WTC11 (cell line): ENCODE measurements around the gene GALNT15. TPM values are rescaled to one million over a fixed set of nuclear protein-coding genes. Genes with fewer than 3 reads are reported as not detected.

ENCODE experiments used
- ATAC-seq: fragments of 200-7000 bp; cut with Tn5 transposase; 2 replicates; pipeline ENCODE4 v1.10.0; 2021; ENCODE audit warnings: mild to moderate bottlenecking, moderate library complexity
- CTCF ChIA-PET: fragments of 300-600 bp; sonication (Branson Sonifier 250); formaldehyde crosslinking; loops from one replicate; lab custom pipeline; 2021; ENCODE audit warnings: antibody characterized with exemption; lab: Charles Lee
- POLR2A ChIA-PET: fragments of 350-600 bp; sonication (Branson Sonifier 250); formaldehyde crosslinking; loops from one replicate; lab custom pipeline; 2021; ENCODE audit warnings: antibody characterized with exemption; lab: Charles Lee
- DNase-seq: peaks from one replicate; pipeline ENCODE4 v3.0.0; 2021; ENCODE audit warnings: low spot score
- H3K27ac Mint-ChIP-seq: 2 replicates; pipeline ENCODE4 v1.8.0; 2021; ENCODE audit warnings: mixed read lengths
- H3K27me3 Mint-ChIP-seq: 2 replicates; pipeline ENCODE4 v1.8.0; 2021; ENCODE audit warnings: low read depth, mild to moderate bottlenecking, moderate library complexity, mixed read lengths
- H3K36me3 Mint-ChIP-seq: 2 replicates; pipeline ENCODE4 v1.8.0; 2021; ENCODE audit warnings: mixed read lengths
- H3K4me1 Mint-ChIP-seq: 2 replicates; pipeline ENCODE4 v1.8.0; 2022; ENCODE audit warnings: mixed read lengths
- H3K4me3 Mint-ChIP-seq: 2 replicates; pipeline ENCODE4 v1.8.0; 2021; ENCODE audit warnings: mild to moderate bottlenecking, moderate library complexity, mixed read lengths
- H3K9me3 Mint-ChIP-seq: 2 replicates; pipeline ENCODE4 v1.8.0; 2021; ENCODE audit warnings: mixed read lengths
- ELF4 ChIP-seq: sonication (generic); formaldehyde crosslinking; IDR thresholded peaks from 2 replicates; pipeline ENCODE4 v1.8.1; 2022; ENCODE audit warnings: low read depth, mild to moderate bottlenecking, moderate library complexity, missing genetic modification reagents
- ETV6 ChIP-seq: sonication (generic); formaldehyde crosslinking; IDR thresholded peaks from 2 replicates; pipeline ENCODE4 v1.8.1; 2022; ENCODE audit warnings: mild to moderate bottlenecking, missing genetic modification reagents
- FOXP1 ChIP-seq: sonication (generic); formaldehyde crosslinking; IDR thresholded peaks from 2 replicates; pipeline ENCODE4 v1.8.0; 2022; ENCODE audit warnings: missing genetic modification reagents, mild to moderate bottlenecking, moderate library complexity, borderline replicate concordance
- GRHL2 ChIP-seq: fragments of 250-450 bp; sonication (Bioruptor Pico); IDR thresholded peaks from 2 replicates; pipeline ENCODE4 v1.8.0; 2022; ENCODE audit warnings: mild to moderate bottlenecking, moderate library complexity; ENCODE audit not compliant: insufficient replicate concordance, severe bottlenecking
- NFATC4 ChIP-seq: fragments of 250-450 bp; sonication (Bioruptor Pico); IDR thresholded peaks from 2 replicates; pipeline ENCODE4 v1.9.0; 2021; ENCODE audit warnings: mild to moderate bottlenecking
- NFYB ChIP-seq: sonication (generic); formaldehyde crosslinking; conservative IDR thresholded peaks from 2 replicates; pipeline ENCODE4 v1.8.0; 2022; ENCODE audit warnings: low read depth, missing genetic modification reagents
- NR1H2 ChIP-seq: sonication (generic); formaldehyde crosslinking; IDR thresholded peaks from 2 replicates; pipeline ENCODE4 v1.9.0; 2021; ENCODE audit warnings: mild to moderate bottlenecking, moderate library complexity, missing genetic modification reagents
- NR2C2 ChIP-seq: sonication (generic); formaldehyde crosslinking; IDR thresholded peaks from 2 replicates; pipeline ENCODE4 v1.8.0; 2022; ENCODE audit warnings: mild to moderate bottlenecking, missing genetic modification reagents
- TP53 ChIP-seq: sonication (generic); formaldehyde crosslinking; IDR thresholded peaks from 2 replicates; pipeline ENCODE4 v1.8.1; 2023; ENCODE audit warnings: mild to moderate bottlenecking, missing genetic modification reagents
- ZNF121 ChIP-seq: sonication (generic); formaldehyde crosslinking; IDR thresholded peaks from 2 replicates; pipeline ENCODE4 v1.8.0; 2023; ENCODE audit warnings: missing genetic modification reagents
- total RNA-seq: library from RNA; stranded (reverse); gene quantifications from 3 replicates; pipeline ENCODE4 v1.2.3, GENCODE V29; 2021
- TF ChIP-seq, protein P1 (sequence below): sonication (generic); formaldehyde crosslinking; IDR thresholded peaks from 2 replicates; pipeline ENCODE4 v1.8.0; 2022; ENCODE audit warnings: missing genetic modification reagents
- TF ChIP-seq, protein P2 (sequence below): fragments of 250-450 bp; sonication (Bioruptor Pico); IDR thresholded peaks from 2 replicates; pipeline ENCODE4 v1.8.0; 2021; ENCODE audit warnings: mild to moderate bottlenecking
- TF ChIP-seq, protein P3 (sequence below): sonication (generic); formaldehyde crosslinking; conservative IDR thresholded peaks from 2 replicates; pipeline ENCODE4 v1.8.1; 2022; ENCODE audit warnings: mild to moderate bottlenecking, missing genetic modification reagents
- TF ChIP-seq, protein P4 (sequence below): sonication (generic); formaldehyde crosslinking; conservative IDR thresholded peaks from 2 replicates; pipeline ENCODE4 v1.8.1; 2023; ENCODE audit warnings: mild to moderate bottlenecking, low read depth, missing genetic modification reagents, moderate library complexity
- TF ChIP-seq, protein P5 (sequence below): fragments of 250-450 bp; sonication (Bioruptor Pico); IDR thresholded peaks from 2 replicates; pipeline ENCODE4 v1.9.0; 2021; ENCODE audit warnings: mild to moderate bottlenecking, borderline replicate concordance
- TF ChIP-seq, protein P6 (sequence below): sonication (generic); formaldehyde crosslinking; IDR thresholded peaks from 2 replicates; pipeline ENCODE4 v1.8.0; 2022; ENCODE audit warnings: mild to moderate bottlenecking, missing genetic modification reagents
- TF ChIP-seq, protein P7 (sequence below): sonication (generic); formaldehyde crosslinking; IDR thresholded peaks from 2 replicates; pipeline ENCODE4 v1.8.0; 2022; ENCODE audit warnings: mild to moderate bottlenecking, missing genetic modification reagents
- TF ChIP-seq, protein P8 (sequence below): sonication (generic); formaldehyde crosslinking; IDR thresholded peaks from 2 replicates; pipeline ENCODE4 v1.8.1; 2023; ENCODE audit warnings: mild to moderate bottlenecking, missing genetic modification reagents

Gene GALNT15
- total RNA-seq, 1 experiment from 2014 or later, result 0.15 TPM

DNA sequence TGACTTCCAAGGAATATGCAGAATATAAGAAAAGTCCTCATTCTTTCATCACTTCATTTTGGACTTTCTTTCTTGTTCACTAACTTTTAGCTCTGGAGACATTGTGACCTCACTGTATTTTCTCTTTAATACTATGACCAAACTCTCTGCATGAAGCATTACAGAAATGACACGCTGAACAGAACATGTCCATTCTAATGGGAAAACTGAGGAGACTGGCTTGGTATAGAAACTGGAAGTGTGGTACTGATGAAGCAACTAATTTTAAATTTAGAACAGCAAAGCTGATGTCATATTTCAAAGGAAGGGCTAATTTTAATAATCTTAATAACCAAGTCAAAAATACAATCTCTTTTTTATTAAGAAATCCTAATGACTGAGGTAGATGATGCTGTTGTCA lies 85.6 kb downstream of the GALNT15 start (continued):
- TF ChIP-seq, protein P1, sequence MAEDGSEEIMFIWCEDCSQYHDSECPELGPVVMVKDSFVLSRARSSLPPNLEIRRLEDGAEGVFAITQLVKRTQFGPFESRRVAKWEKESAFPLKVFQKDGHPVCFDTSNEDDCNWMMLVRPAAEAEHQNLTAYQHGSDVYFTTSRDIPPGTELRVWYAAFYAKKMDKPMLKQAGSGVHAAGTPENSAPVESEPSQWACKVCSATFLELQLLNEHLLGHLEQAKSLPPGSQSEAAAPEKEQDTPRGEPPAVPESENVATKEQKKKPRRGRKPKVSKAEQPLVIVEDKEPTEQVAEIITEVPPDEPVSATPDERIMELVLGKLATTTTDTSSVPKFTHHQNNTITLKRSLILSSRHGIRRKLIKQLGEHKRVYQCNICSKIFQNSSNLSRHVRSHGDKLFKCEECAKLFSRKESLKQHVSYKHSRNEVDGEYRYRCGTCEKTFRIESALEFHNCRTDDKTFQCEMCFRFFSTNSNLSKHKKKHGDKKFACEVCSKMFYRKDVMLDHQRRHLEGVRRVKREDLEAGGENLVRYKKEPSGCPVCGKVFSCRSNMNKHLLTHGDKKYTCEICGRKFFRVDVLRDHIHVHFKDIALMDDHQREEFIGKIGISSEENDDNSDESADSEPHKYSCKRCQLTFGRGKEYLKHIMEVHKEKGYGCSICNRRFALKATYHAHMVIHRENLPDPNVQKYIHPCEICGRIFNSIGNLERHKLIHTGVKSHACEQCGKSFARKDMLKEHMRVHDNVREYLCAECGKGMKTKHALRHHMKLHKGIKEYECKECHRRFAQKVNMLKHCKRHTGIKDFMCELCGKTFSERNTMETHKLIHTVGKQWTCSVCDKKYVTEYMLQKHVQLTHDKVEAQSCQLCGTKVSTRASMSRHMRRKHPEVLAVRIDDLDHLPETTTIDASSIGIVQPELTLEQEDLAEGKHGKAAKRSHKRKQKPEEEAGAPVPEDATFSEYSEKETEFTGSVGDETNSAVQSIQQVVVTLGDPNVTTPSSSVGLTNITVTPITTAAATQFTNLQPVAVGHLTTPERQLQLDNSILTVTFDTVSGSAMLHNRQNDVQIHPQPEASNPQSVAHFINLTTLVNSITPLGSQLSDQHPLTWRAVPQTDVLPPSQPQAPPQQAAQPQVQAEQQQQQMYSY, result no peak
- TF ChIP-seq, protein P2, sequence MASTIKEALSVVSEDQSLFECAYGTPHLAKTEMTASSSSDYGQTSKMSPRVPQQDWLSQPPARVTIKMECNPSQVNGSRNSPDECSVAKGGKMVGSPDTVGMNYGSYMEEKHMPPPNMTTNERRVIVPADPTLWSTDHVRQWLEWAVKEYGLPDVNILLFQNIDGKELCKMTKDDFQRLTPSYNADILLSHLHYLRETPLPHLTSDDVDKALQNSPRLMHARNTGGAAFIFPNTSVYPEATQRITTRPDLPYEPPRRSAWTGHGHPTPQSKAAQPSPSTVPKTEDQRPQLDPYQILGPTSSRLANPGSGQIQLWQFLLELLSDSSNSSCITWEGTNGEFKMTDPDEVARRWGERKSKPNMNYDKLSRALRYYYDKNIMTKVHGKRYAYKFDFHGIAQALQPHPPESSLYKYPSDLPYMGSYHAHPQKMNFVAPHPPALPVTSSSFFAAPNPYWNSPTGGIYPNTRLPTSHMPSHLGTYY (CRISPR knock-in tag), result no peak
- no peak for TF ChIP-seq FOXP1 (CRISPR knock-in tag)
- no peak for TF ChIP-seq ZNF121 (CRISPR knock-in tag)
- no peak for TF ChIP-seq GRHL2 (CRISPR knock-in tag)
- TF ChIP-seq, protein P3, sequence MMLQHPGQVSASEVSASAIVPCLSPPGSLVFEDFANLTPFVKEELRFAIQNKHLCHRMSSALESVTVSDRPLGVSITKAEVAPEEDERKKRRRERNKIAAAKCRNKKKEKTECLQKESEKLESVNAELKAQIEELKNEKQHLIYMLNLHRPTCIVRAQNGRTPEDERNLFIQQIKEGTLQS, result no peak
- no peak for TF ChIP-seq NR2C2
- TF ChIP-seq ELF4 (CRISPR knock-in tag), result no peak
- TF ChIP-seq TP53, result no peak
- TF ChIP-seq, protein P4, sequence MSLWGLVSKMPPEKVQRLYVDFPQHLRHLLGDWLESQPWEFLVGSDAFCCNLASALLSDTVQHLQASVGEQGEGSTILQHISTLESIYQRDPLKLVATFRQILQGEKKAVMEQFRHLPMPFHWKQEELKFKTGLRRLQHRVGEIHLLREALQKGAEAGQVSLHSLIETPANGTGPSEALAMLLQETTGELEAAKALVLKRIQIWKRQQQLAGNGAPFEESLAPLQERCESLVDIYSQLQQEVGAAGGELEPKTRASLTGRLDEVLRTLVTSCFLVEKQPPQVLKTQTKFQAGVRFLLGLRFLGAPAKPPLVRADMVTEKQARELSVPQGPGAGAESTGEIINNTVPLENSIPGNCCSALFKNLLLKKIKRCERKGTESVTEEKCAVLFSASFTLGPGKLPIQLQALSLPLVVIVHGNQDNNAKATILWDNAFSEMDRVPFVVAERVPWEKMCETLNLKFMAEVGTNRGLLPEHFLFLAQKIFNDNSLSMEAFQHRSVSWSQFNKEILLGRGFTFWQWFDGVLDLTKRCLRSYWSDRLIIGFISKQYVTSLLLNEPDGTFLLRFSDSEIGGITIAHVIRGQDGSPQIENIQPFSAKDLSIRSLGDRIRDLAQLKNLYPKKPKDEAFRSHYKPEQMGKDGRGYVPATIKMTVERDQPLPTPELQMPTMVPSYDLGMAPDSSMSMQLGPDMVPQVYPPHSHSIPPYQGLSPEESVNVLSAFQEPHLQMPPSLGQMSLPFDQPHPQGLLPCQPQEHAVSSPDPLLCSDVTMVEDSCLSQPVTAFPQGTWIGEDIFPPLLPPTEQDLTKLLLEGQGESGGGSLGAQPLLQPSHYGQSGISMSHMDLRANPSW, result no peak
- no peak for TF ChIP-seq NFATC4 (CRISPR knock-in tag)
- TF ChIP-seq, protein P5, sequence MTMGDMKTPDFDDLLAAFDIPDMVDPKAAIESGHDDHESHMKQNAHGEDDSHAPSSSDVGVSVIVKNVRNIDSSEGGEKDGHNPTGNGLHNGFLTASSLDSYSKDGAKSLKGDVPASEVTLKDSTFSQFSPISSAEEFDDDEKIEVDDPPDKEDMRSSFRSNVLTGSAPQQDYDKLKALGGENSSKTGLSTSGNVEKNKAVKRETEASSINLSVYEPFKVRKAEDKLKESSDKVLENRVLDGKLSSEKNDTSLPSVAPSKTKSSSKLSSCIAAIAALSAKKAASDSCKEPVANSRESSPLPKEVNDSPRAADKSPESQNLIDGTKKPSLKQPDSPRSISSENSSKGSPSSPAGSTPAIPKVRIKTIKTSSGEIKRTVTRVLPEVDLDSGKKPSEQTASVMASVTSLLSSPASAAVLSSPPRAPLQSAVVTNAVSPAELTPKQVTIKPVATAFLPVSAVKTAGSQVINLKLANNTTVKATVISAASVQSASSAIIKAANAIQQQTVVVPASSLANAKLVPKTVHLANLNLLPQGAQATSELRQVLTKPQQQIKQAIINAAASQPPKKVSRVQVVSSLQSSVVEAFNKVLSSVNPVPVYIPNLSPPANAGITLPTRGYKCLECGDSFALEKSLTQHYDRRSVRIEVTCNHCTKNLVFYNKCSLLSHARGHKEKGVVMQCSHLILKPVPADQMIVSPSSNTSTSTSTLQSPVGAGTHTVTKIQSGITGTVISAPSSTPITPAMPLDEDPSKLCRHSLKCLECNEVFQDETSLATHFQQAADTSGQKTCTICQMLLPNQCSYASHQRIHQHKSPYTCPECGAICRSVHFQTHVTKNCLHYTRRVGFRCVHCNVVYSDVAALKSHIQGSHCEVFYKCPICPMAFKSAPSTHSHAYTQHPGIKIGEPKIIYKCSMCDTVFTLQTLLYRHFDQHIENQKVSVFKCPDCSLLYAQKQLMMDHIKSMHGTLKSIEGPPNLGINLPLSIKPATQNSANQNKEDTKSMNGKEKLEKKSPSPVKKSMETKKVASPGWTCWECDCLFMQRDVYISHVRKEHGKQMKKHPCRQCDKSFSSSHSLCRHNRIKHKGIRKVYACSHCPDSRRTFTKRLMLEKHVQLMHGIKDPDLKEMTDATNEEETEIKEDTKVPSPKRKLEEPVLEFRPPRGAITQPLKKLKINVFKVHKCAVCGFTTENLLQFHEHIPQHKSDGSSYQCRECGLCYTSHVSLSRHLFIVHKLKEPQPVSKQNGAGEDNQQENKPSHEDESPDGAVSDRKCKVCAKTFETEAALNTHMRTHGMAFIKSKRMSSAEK (CRISPR knock-in tag), result no peak
- no peak for TF ChIP-seq NR1H2 (CRISPR knock-in tag)
- TF ChIP-seq ETV6 (CRISPR knock-in tag), result no peak

DNA sequence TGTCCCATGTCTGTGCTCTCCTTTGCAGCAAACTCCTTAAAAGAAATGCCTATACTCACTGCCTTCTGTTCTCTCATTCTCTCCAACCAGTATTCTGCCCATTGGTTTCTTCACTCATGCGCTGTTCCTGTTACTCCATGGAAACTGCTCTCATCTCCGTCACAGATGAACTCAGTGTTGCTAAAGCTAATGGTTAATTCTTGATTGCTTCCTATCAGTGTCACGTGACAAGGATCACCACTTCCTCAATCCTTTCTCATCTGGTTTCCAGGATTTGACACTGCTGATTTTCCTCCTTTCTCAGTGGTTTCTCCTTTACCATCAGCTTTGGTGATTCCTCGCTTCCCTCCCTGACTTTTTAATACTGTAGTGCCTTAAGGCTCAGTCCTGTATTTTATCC lies 87.7 kb downstream of the GALNT15 start:
- ATAC-seq (no peak), DNase-seq (no peak)
- Mint-ChIP-seq H3K27ac (no peak overlapping the region), H3K4me3 (no peak overlapping the region), H3K4me1 (peaks cover 19% of the 10 kb centered on the region), H3K36me3 (peaks cover 6% of the 10 kb centered on the region), H3K9me3 (no peaks in the 10 kb centered on the region), H3K27me3 (no peaks in the 10 kb centered on the region; the same call in 1 of the 2 replicates)
- CTCF ChIA-PET, result no interaction called here
- POLR2A ChIA-PET, result no interaction called here
- TF ChIP-seq, protein P6, sequence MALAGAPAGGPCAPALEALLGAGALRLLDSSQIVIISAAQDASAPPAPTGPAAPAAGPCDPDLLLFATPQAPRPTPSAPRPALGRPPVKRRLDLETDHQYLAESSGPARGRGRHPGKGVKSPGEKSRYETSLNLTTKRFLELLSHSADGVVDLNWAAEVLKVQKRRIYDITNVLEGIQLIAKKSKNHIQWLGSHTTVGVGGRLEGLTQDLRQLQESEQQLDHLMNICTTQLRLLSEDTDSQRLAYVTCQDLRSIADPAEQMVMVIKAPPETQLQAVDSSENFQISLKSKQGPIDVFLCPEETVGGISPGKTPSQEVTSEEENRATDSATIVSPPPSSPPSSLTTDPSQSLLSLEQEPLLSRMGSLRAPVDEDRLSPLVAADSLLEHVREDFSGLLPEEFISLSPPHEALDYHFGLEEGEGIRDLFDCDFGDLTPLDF (CRISPR knock-in tag), result no peak
- TF ChIP-seq, protein P7, sequence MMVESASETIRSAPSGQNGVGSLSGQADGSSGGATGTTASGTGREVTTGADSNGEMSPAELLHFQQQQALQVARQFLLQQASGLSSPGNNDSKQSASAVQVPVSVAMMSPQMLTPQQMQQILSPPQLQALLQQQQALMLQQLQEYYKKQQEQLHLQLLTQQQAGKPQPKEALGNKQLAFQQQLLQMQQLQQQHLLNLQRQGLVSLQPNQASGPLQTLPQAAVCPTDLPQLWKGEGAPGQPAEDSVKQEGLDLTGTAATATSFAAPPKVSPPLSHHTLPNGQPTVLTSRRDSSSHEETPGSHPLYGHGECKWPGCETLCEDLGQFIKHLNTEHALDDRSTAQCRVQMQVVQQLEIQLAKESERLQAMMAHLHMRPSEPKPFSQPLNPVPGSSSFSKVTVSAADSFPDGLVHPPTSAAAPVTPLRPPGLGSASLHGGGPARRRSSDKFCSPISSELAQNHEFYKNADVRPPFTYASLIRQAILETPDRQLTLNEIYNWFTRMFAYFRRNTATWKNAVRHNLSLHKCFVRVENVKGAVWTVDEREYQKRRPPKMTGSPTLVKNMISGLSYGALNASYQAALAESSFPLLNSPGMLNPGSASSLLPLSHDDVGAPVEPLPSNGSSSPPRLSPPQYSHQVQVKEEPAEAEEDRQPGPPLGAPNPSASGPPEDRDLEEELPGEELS (CRISPR knock-in tag), result no peak
- TF ChIP-seq ELF4 (CRISPR knock-in tag), result no peak
- no peak for TF ChIP-seq NFYB
- TF ChIP-seq, protein P8, sequence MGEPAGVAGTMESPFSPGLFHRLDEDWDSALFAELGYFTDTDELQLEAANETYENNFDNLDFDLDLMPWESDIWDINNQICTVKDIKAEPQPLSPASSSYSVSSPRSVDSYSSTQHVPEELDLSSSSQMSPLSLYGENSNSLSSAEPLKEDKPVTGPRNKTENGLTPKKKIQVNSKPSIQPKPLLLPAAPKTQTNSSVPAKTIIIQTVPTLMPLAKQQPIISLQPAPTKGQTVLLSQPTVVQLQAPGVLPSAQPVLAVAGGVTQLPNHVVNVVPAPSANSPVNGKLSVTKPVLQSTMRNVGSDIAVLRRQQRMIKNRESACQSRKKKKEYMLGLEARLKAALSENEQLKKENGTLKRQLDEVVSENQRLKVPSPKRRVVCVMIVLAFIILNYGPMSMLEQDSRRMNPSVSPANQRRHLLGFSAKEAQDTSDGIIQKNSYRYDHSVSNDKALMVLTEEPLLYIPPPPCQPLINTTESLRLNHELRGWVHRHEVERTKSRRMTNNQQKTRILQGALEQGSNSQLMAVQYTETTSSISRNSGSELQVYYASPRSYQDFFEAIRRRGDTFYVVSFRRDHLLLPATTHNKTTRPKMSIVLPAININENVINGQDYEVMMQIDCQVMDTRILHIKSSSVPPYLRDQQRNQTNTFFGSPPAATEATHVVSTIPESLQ, result no peak
